ENCODE data around the gene FAM117B. TPM values are rescaled to one million over a fixed set of nuclear protein-coding genes. Genes with fewer than 3 reads are reported as not detected.

The FAM117B gene
- 4.6 and 8.0 TPM in 2 replicates for total RNA-seq (2014; rRNA removed; shearing (Covaris generic); ENCODE audit: low replicate concordance)

DNA sequence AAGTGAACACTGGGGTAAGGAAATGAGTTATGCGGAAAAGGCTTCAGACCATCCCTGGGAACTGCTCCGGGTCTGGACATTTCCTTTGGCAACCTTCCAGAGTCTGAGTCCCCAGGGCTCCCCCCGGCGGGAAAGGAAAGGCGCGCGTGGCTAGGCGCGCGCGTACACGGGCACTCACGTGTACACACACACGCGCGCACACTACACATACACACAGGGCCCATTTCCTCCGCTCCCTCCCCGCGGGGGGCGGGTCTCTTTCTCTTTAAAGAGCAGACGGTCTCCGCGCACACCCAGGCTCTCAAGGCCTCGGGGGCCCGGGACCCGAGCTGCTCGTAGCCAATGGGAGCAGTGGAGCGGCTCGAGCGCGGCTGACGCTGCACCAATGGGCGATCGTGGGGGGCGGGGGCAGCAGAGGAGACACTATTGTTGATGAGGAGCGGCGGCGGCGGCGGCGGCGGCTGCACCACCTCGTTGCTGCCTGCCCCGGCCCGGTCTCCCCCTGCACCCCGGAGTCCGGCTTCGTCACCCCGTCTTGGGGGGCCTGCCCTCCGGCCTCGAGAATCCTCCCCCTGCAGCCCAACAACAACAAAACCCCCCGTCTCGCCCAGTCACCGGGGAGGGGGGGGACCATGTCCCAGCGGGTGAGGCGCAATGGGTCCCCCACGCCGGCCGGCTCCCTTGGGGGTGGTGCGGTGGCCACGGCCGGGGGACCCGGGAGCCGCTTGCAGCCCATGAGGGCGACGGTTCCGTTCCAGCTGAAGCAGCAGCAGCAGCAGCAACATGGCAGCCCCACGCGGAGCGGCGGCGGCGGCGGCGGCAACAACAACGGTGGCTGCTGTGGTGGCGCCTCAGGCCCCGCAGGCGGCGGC, at the start of gene FAM117B:
TSS of gene FAM117B (plus strand) at position 414 of the 872 bp plus-strand sequence. CDS start at position 633, 219 bp downstream.
- Histone ChIP-seq H3K9me2 (replicated peaks; ENCODE audit: insufficient read depth, low read length) (no peaks in the 10 kb centered on the region), H3K4me3 (ENCODE audit: low read length) (peak within 1 kb of the TSS; percentile 98), H3K27ac (ENCODE audit: low read length) (peak within 1 kb of the TSS; percentile 70), H3K27me3 (ENCODE audit: low read length) (no peaks in the 10 kb centered on the region), H3K36me3 (ENCODE audit: insufficient read depth, low read length) (no peaks in the 10 kb centered on the region), H3K9ac (ENCODE audit: low read length) (peak within 1 kb of the TSS; percentile 98), H4K20me1 (ENCODE audit: insufficient read depth, low read depth, low read length) (peaks cover 11% of the 10 kb centered on the region; the same call in 1 of the 2 replicates), H3K4me1 (ENCODE audit: low read length) (peaks cover 20% of the 10 kb centered on the region), H2AFZ (ENCODE audit: low read length) (peak within 1 kb of the TSS; percentile 95), H3K9me3 (ENCODE audit: low read length) (no peaks in the 10 kb centered on the region), H3K79me2 (ENCODE audit: low read length) (peaks cover 10% of the 10 kb centered on the region; the same call in 1 of the 2 replicates), H3K4me2 (ENCODE audit: low read depth, low read length, poor library complexity, severe bottlenecking) (peak within 1 kb of the TSS; percentile 76)
- DNase-seq, result peak; percentile 99

DNA sequence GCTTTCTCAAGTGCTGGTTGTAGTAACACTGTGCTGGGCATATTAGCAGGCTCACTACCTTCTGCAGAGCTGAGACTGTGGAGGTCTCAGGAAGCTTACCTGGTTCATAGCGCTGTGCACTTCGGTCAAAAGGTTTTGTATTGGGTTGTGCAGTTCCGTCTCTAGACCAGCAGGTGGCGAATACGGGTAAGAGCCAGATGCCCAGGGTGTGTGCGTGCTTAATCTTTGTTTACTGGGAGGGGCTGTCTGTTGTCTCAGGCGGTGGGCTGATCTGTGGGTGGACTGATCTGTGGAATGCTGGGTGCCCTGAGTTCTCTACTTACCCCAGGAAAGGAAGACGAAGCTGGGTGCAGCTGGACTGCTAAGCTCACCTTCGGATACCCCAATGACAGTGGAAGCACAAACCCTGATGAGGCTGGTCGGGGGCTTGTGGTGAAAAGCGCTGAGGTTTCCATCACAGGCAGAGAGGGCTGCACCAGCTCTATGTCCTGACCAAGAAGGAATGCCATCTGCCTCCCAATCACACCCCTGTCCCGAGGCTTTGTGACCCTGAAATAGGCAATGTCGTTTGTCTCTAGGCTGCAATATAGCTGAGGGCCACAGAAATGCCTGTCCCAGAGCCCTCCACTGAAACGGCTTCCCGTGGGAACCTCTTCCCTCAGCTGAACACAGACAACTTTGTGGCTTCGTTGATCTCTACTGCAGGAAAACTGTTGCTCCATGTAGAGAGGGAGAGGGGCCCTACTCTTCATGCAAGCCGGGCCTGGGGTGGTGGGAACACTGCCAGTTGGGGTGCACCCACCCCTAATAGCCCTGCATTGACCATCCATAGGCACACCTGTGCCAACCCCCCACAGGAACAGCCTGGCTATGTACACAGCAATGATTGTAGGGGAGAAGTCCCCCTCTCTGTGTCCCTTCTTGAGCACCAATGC, 45.9 kb upstream of the FAM117B start:
- no peaks in the 10 kb centered on the region for H3K36me3 ChIP-seq (ENCODE audit: insufficient read depth, low read length)
- no peak overlapping the region for H3K4me3 ChIP-seq (ENCODE audit: low read length)
- no peak overlapping the region for H2AFZ ChIP-seq (ENCODE audit: low read length)
- no peak overlapping the region for H3K27ac ChIP-seq (ENCODE audit: low read length)
- H3K4me1 ChIP-seq (ENCODE audit: low read length), result no peaks in the 10 kb centered on the region
- H3K9me3 ChIP-seq (ENCODE audit: low read length), result no peaks in the 10 kb centered on the region
- peak; percentile 92 for DNase-seq
- no peak overlapping the region for H3K9ac ChIP-seq (ENCODE audit: low read length)
- no peak overlapping the region for H3K4me2 ChIP-seq (ENCODE audit: low read depth, low read length, poor library complexity, severe bottlenecking)
- H4K20me1 ChIP-seq (ENCODE audit: insufficient read depth, low read depth, low read length), result no peaks in the 10 kb centered on the region
- H3K79me2 ChIP-seq (ENCODE audit: low read length), result no peaks in the 10 kb centered on the region
- no peaks in the 10 kb centered on the region for H3K9me2 ChIP-seq (replicated peaks; ENCODE audit: insufficient read depth, low read length)
- no peaks in the 10 kb centered on the region for H3K27me3 ChIP-seq (ENCODE audit: low read length)

DNA sequence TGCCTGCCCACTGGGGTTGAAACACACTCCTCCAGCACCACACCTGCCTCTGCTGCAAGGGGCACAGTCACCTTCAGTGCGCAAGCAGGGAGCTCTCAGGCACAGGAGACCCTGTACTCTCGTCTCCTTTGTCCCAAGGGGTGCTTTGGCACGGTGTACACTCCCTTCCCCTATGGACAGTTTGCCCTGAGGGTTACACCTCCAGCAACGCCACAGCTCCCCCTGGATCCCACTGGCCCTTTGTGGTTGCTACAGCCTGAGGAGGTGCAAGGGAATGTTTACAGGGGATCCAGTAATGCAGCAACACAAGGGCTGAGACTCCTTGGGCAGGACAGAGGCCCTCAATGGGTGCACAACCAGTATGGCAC, 45.2 kb upstream of the FAM117B start:
- Histone ChIP-seq H3K79me2 (ENCODE audit: low read length) (no peaks in the 10 kb centered on the region), H3K9me3 (ENCODE audit: low read length) (no peaks in the 10 kb centered on the region), H3K27me3 (ENCODE audit: low read length) (no peaks in the 10 kb centered on the region), H4K20me1 (ENCODE audit: insufficient read depth, low read depth, low read length) (no peaks in the 10 kb centered on the region), H2AFZ (ENCODE audit: low read length) (no peak overlapping the region), H3K4me3 (ENCODE audit: low read length) (no peak overlapping the region), H3K4me2 (ENCODE audit: low read depth, low read length, poor library complexity, severe bottlenecking) (no peak overlapping the region), H3K4me1 (ENCODE audit: low read length) (peaks cover under 1% of the 10 kb centered on the region; the same call in 1 of the 2 replicates), H3K9ac (ENCODE audit: low read length) (no peak overlapping the region), H3K36me3 (ENCODE audit: insufficient read depth, low read length) (no peaks in the 10 kb centered on the region), H3K9me2 (replicated peaks; ENCODE audit: insufficient read depth, low read length) (no peaks in the 10 kb centered on the region), H3K27ac (ENCODE audit: low read length) (no peak overlapping the region)
- no peak for DNase-seq

DNA sequence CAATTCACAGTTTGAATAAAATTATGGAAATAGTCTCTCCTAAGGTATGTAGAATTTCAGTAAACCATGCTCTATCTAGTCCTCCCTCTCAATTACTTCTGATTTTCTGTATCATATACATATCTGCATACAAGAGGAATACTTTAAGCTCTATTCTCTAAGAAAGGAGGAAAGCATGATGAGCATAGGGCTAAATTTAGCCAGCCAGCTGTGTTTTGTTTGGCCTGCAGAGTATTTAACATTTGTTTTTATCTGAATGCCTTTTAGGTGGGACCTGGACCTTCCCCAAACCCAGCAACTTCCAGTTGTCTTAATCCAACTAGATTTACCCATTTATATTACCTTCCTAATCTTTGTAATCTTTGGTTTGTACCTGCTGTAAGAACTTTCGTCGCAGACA, 42.2 kb upstream of the FAM117B start:
- Histone ChIP-seq H2AFZ (ENCODE audit: low read length) (no peak overlapping the region), H3K9me2 (replicated peaks; ENCODE audit: insufficient read depth, low read length) (no peaks in the 10 kb centered on the region), H3K27ac (ENCODE audit: low read length) (no peak overlapping the region), H3K4me3 (ENCODE audit: low read length) (no peak overlapping the region), H3K4me1 (ENCODE audit: low read length) (peaks cover 4% of the 10 kb centered on the region; the same call in 1 of the 2 replicates), H3K4me2 (ENCODE audit: low read depth, low read length, poor library complexity, severe bottlenecking) (no peak overlapping the region), H3K27me3 (ENCODE audit: low read length) (no peaks in the 10 kb centered on the region), H3K79me2 (ENCODE audit: low read length) (no peaks in the 10 kb centered on the region), H3K36me3 (ENCODE audit: insufficient read depth, low read length) (no peaks in the 10 kb centered on the region), H3K9ac (ENCODE audit: low read length) (no peak overlapping the region), H3K9me3 (ENCODE audit: low read length) (no peaks in the 10 kb centered on the region), H4K20me1 (ENCODE audit: insufficient read depth, low read depth, low read length) (no peaks in the 10 kb centered on the region)
- DNase-seq, result no peak

DNA sequence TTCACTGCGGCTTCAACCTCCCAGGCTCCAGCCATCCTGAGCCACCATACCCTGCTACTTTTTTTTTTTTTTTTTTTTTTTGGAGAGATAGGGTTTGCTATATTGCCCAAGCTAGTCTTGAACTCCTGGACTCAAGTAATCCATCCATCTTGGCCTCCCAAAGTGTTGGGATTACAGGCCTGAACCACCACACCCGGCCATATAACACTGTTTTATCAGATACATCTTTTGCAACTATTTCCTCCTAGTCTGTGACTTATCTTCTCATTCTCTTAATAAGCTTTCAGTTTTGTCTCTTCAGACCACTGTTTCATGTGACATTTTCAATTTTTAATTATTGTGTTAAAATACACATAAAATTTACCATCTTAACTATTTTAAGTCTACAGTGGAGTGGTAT, 35.7 kb upstream of the FAM117B start:
- Histone ChIP-seq H3K9me2 (replicated peaks; ENCODE audit: insufficient read depth, low read length) (no peaks in the 10 kb centered on the region), H3K36me3 (ENCODE audit: insufficient read depth, low read length) (no peaks in the 10 kb centered on the region), H4K20me1 (ENCODE audit: insufficient read depth, low read depth, low read length) (no peaks in the 10 kb centered on the region), H3K79me2 (ENCODE audit: low read length) (no peaks in the 10 kb centered on the region), H3K27ac (ENCODE audit: low read length) (no peak overlapping the region), H3K4me1 (ENCODE audit: low read length) (peaks cover 4% of the 10 kb centered on the region; the same call in 1 of the 2 replicates), H3K27me3 (ENCODE audit: low read length) (no peaks in the 10 kb centered on the region), H3K9ac (ENCODE audit: low read length) (no peak overlapping the region), H3K9me3 (ENCODE audit: low read length) (no peaks in the 10 kb centered on the region), H3K4me3 (ENCODE audit: low read length) (no peak overlapping the region), H2AFZ (ENCODE audit: low read length) (no peak overlapping the region), H3K4me2 (ENCODE audit: low read depth, low read length, poor library complexity, severe bottlenecking) (no peak overlapping the region)
- DNase-seq, result no peak

DNA sequence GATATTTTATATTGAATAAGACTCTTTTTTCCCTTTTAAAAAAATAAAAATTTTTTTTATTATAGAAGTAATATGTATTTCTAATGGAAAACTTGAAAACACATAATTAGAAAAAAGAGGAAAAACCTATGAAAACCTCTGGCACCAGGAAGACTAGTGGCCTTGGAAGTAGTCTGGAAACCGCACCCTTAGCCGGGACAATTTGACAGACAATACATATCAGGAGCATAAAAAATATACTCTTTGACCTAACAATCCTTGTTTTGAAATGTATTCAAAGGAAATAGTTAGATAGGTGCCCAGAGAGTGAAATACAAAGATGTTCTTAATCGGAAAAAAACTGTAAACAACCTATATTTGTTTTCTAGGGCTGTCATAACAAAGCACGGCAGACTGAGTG, 34.9 kb upstream of the FAM117B start:
- H3K36me3 ChIP-seq (ENCODE audit: insufficient read depth, low read length), result no peaks in the 10 kb centered on the region
- H3K27me3 ChIP-seq (ENCODE audit: low read length), result no peaks in the 10 kb centered on the region
- no peak overlapping the region for H2AFZ ChIP-seq (ENCODE audit: low read length)
- no peaks in the 10 kb centered on the region for H3K79me2 ChIP-seq (ENCODE audit: low read length)
- H3K4me2 ChIP-seq (ENCODE audit: low read depth, low read length, poor library complexity, severe bottlenecking), result no peak overlapping the region
- H3K9ac ChIP-seq (ENCODE audit: low read length), result no peak overlapping the region
- H3K9me2 ChIP-seq (replicated peaks; ENCODE audit: insufficient read depth, low read length), result no peaks in the 10 kb centered on the region
- no peak for DNase-seq
- H4K20me1 ChIP-seq (ENCODE audit: insufficient read depth, low read depth, low read length), result no peaks in the 10 kb centered on the region
- H3K4me3 ChIP-seq (ENCODE audit: low read length), result no peak overlapping the region
- no peak overlapping the region for H3K27ac ChIP-seq (ENCODE audit: low read length)
- no peaks in the 10 kb centered on the region for H3K4me1 ChIP-seq (ENCODE audit: low read length)
- H3K9me3 ChIP-seq (ENCODE audit: low read length), result no peaks in the 10 kb centered on the region

DNA sequence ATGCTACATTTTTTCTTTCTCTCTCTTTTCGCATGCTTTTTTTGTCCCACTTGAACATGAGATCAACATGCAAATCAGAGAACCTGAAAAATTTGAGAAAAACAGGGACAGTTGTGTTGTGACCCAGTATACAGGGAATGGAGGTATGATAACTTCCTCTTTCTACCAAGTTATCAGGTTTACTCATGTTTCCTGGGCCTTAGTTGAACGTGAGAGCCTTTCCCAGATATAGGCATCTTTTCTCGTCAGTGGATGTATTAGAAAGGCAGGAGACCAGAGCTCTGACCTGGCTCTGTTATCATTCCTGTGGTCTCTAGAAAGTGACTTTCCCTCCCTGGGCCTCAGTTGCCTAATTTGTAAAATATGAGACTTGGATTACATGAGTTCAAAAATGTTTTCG, 30.1 kb upstream of the FAM117B start:
- DNase-seq, result no peak
- H3K4me2 ChIP-seq (ENCODE audit: low read depth, low read length, poor library complexity, severe bottlenecking), result no peak overlapping the region

DNA sequence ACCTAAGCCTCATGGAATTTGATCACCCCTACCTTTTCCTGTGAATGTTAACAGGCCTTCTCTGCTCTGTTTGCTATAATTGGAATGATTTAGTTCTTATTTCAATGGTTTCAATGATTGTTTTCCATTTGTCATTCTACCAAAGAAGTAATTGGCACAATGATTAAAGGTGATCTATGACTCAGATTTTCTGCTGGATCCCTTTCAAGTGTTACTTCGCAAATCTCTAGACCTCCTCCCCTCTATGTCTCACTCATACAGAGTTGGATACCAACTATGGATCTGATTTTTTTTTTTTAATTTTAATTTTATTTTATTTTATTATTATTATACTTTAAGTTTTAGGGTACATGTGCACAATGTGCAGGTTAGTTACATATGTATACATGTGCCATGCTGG, 29.6 kb upstream of the FAM117B start:
- no peak overlapping the region for H3K9ac ChIP-seq (ENCODE audit: low read length)
- H3K27me3 ChIP-seq (ENCODE audit: low read length), result no peaks in the 10 kb centered on the region
- no peak overlapping the region for H3K4me2 ChIP-seq (ENCODE audit: low read depth, low read length, poor library complexity, severe bottlenecking)
- H3K27ac ChIP-seq (ENCODE audit: low read length), result no peak overlapping the region
- H3K4me1 ChIP-seq (ENCODE audit: low read length), result no peaks in the 10 kb centered on the region
- H2AFZ ChIP-seq (ENCODE audit: low read length), result no peak overlapping the region
- H3K79me2 ChIP-seq (ENCODE audit: low read length), result no peaks in the 10 kb centered on the region
- no peak overlapping the region for H3K4me3 ChIP-seq (ENCODE audit: low read length)
- no peaks in the 10 kb centered on the region for H3K36me3 ChIP-seq (ENCODE audit: insufficient read depth, low read length)
- no peak for DNase-seq
- no peaks in the 10 kb centered on the region for H3K9me2 ChIP-seq (replicated peaks; ENCODE audit: insufficient read depth, low read length)
- no peaks in the 10 kb centered on the region for H3K9me3 ChIP-seq (ENCODE audit: low read length)
- H4K20me1 ChIP-seq (ENCODE audit: insufficient read depth, low read depth, low read length), result no peaks in the 10 kb centered on the region

More for the DNA sequence above, 30.1 kb upstream of the FAM117B start:
- H3K9me2 ChIP-seq (replicated peaks; ENCODE audit: insufficient read depth, low read length), result no peaks in the 10 kb centered on the region
- no peaks in the 10 kb centered on the region for H3K27me3 ChIP-seq (ENCODE audit: low read length)
- no peaks in the 10 kb centered on the region for H3K4me1 ChIP-seq (ENCODE audit: low read length)
- no peak overlapping the region for H3K4me3 ChIP-seq (ENCODE audit: low read length)
- H3K9me3 ChIP-seq (ENCODE audit: low read length), result no peaks in the 10 kb centered on the region
- no peak overlapping the region for H3K9ac ChIP-seq (ENCODE audit: low read length)
- H3K79me2 ChIP-seq (ENCODE audit: low read length), result no peaks in the 10 kb centered on the region
- no peak overlapping the region for H2AFZ ChIP-seq (ENCODE audit: low read length)
- H4K20me1 ChIP-seq (ENCODE audit: insufficient read depth, low read depth, low read length), result no peaks in the 10 kb centered on the region
- no peak overlapping the region for H3K27ac ChIP-seq (ENCODE audit: low read length)
- no peaks in the 10 kb centered on the region for H3K36me3 ChIP-seq (ENCODE audit: insufficient read depth, low read length)
